Bronchial epithelial cell (primary cell): Measurements from ENCODE around the gene TMA7. TPM values are rescaled to one million over a fixed set of nuclear protein-coding genes. Genes with fewer than 3 reads are reported as not detected.
A peak's percentile ranks its signal among the peaks of the same experiment; 100 is the strongest.

Experiments
- DNase-seq: peaks from one replicate; pipeline ENCODE4 v3.0.0-alpha.2; 2010; ENCODE audit warnings: low read depth
- FAIRE-seq: peaks from 2 replicates; lab custom pipeline; 2011; peaks lifted over from hg19 to GRCh38; lab: Jason Lieb, UNC
- H3K27me3 ChIP-seq: 2 replicates; pipeline ENCODE4 v1.5.1; 2011; ENCODE audit warnings: low read length; ENCODE audit not compliant: control insufficient read depth, insufficient read depth
- H3K36me3 ChIP-seq: 2 replicates; pipeline ENCODE4 v1.5.1; 2011; ENCODE audit warnings: low read length; ENCODE audit not compliant: control insufficient read depth, insufficient read depth
- H3K4me3 ChIP-seq: 2 replicates; pipeline ENCODE4 v1.5.1; 2011; ENCODE audit warnings: mild to moderate bottlenecking, low read depth, low read length, control low read depth
- total RNA-seq: library from RNA; depleted of rRNA; stranded (reverse); fragments of >200 nt; gene quantifications from 2 replicates; pipeline ENCODE4 v1.2.1, GENCODE V29; 2014
- TF ChIP-seq, protein P1 (sequence below): IDR thresholded peaks from 2 replicates; pipeline ENCODE4 v1.5.1; 2011; ENCODE audit warnings: mild to moderate bottlenecking, moderate library complexity, low read length, control low read depth, inconsistent platforms; ENCODE audit not compliant: insufficient read depth, severe bottlenecking

Gene TMA7
- total RNA-seq, 1 donor from 2014 or later, result 190 TPM

DNA sequence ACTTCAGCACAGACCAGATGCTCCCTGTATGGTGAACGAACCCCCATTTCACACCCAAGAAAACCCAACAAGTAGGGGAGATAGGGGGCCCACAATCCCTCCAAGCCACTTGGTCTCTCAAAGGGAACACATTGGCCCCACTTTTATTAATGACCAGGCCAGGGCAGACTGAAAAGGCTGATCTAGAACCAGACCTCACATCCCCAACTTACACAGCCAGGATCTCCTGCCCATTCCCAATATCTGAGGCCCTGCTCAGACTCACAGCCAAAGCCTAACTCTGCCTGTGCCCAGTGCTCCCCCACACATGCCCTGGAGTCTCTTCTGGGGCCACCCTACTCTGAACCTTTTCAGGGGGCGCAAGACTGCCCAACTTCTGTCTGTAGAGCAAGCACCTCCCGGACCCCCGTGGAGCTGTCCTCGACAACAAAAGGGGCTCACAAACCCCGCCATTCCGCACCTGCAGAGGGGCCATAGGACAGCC lies 11.9 kb upstream of the TMA7 start:
- TF ChIP-seq, protein P1, sequence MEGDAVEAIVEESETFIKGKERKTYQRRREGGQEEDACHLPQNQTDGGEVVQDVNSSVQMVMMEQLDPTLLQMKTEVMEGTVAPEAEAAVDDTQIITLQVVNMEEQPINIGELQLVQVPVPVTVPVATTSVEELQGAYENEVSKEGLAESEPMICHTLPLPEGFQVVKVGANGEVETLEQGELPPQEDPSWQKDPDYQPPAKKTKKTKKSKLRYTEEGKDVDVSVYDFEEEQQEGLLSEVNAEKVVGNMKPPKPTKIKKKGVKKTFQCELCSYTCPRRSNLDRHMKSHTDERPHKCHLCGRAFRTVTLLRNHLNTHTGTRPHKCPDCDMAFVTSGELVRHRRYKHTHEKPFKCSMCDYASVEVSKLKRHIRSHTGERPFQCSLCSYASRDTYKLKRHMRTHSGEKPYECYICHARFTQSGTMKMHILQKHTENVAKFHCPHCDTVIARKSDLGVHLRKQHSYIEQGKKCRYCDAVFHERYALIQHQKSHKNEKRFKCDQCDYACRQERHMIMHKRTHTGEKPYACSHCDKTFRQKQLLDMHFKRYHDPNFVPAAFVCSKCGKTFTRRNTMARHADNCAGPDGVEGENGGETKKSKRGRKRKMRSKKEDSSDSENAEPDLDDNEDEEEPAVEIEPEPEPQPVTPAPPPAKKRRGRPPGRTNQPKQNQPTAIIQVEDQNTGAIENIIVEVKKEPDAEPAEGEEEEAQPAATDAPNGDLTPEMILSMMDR, result no peak
- Histone ChIP-seq H3K4me3 (peak overlapping the region; percentile 66), H3K36me3 (peaks cover 14% of the 10 kb centered on the region), H3K27me3 (no peaks in the 10 kb centered on the region)
- FAIRE-seq (no peak), DNase-seq (no peak)

- FAIRE-seq (no peak), DNase-seq (no peak)
- TF ChIP-seq, protein P1, result no peak
- H3K36me3 ChIP-seq, result peaks cover 9% of the 10 kb centered on the region
- H3K27me3 ChIP-seq, result no peaks in the 10 kb centered on the region
- peak overlapping the region; percentile 66 for H3K4me3 ChIP-seq
Measured at GRCh38 chr3:48428572-48429316, 11.3 kb upstream of the TMA7 start.

- peaks cover 2% of the 10 kb centered on the region for H3K36me3 ChIP-seq
- FAIRE-seq, result no peak
- H3K4me3 ChIP-seq, result peak overlapping the region; percentile 66
- H3K27me3 ChIP-seq, result no peaks in the 10 kb centered on the region
- TF ChIP-seq, protein P1, result no peak
- DNase-seq, result peak; percentile 38
Measured at GRCh38 chr3:48429317-48429959, 10.6 kb upstream of the TMA7 start.

DNA sequence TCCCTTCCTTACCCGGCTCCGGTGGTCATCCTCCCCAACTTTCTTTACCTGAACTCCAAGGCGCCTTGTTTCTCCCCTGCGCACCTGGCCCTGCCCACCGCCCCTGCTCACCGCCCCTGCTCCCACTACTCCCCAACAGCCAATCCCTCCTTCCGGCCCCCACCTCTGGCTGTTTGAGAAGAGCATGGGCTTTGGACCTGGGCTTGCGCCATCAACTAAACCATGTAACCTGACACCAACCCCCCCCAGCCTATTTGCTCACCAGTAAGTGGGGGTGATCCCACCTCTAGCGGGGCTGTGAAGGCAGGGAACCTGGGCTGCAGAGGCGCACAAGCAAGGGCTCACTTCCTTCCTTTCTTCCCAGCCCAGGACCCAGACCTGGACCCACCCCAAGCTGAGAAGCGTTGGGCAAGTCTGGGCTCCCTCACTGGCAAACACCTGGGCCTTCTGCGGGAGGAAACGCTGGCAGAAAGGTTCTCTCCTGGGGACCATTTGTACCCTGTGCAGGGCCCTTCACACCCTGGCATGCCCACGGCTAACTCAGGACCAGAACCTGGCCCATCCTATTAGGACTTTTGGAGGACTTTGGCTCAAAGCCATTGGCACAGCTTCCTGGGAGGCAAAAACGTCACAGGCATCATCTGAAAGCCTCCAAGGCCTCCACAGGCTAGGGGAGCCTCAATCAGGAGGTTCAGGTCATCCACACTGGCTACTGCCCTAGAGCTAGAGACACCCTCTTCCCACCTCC lies 9.9 kb upstream of the TMA7 start, which contains the start of gene PLXNB1:
Gene PLXNB1 (minus strand): TSS at position 127 of the 748 bp plus-strand sequence. CDS start 5,475 bp downstream, outside the sequence.
- H3K4me3 ChIP-seq, result peak within 1 kb of the TSS; percentile 66
- DNase-seq (peak; percentile 91), FAIRE-seq (no peak)
- no peaks in the 10 kb centered on the region for H3K27me3 ChIP-seq
- TF ChIP-seq, protein P1, result no peak
- H3K36me3 ChIP-seq, result no peaks in the 10 kb centered on the region

DNA sequence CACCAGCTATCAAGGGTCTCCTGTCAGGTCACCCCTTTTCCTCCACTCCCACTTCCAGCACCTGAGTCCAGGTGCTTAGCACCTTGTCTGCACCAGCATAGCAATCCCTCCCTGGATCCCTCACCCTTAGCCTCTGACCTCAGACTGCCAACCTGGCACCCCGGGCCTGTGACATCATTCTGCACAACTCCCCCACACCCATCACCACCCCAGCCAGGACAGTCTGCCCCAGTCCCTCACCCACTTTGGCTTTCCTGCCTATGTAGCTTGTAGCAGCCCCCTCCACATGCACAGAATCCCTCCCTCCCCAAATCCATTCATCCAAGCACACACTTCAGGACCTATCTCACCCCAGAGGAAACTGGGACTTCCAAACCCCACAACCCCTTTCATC lies 9.4 kb upstream of the TMA7 start:
- peak; percentile 7 for FAIRE-seq
- Histone ChIP-seq H3K36me3 (no peaks in the 10 kb centered on the region), H3K27me3 (no peaks in the 10 kb centered on the region), H3K4me3 (peak overlapping the region; percentile 66)
- TF ChIP-seq, protein P1, result no peak
- DNase-seq, result no peak
